NCI-H2081 treated with DMSO at 0.1 percent for 48 hours (cell line): ENCODE measurements around the gene WBP2.

ENCODE experiments used
- DNase-seq: peaks from one replicate; lab custom pipeline; 2025; lab: John Stamatoyannopoulos, UW

WBP2 gene

GRCh38 chr17:75827308-75828075 is 27.6 kb downstream of the WBP2 start:
- no peak for DNase-seq

- DNase-seq = no peak
Observed at GRCh38 chr17:75826561-75827307, 28.4 kb downstream of the WBP2 start.

GRCh38 chr17:75825748-75826370 is 29.3 kb downstream of the WBP2 start:
- no peak for DNase-seq

GRCh38 chr17:75825149-75825552 is 30.0 kb downstream of the WBP2 start:
- no peak for DNase-seq

GRCh38 chr17:75824666-75825065 is 30.5 kb downstream of the WBP2 start:
- DNase-seq = no peak

GRCh38 chr17:75824050-75824552 is 31.0 kb downstream of the WBP2 start:
- DNase-seq = no peak

- DNase-seq = no peak
Observed at GRCh38 chr17:75823257-75824041, 31.7 kb downstream of the WBP2 start.

GRCh38 chr17:75822800-75823166 is 32.4 kb downstream of the WBP2 start:
- DNase-seq = no peak

GRCh38 chr17:75822119-75822799 is 32.9 kb downstream of the WBP2 start:
- DNase-seq = peak; percentile 48

- DNase-seq = no peak
Observed at GRCh38 chr17:75821552-75821951, 33.6 kb downstream of the WBP2 start.

- DNase-seq = no peak
Observed at GRCh38 chr17:75820094-75821080, 34.7 kb downstream of the WBP2 start.

- no peak for DNase-seq
Observed at GRCh38 chr17:75819678-75820077, 35.5 kb downstream of the WBP2 start.

GRCh38 chr17:75819116-75819515 is 36.0 kb downstream of the WBP2 start:
- no peak for DNase-seq

- DNase-seq = no peak
Observed at GRCh38 chr17:75818326-75818885, 36.7 kb downstream of the WBP2 start.

- no peak for DNase-seq
Observed at GRCh38 chr17:75817571-75817970, 37.6 kb downstream of the WBP2 start.

GRCh38 chr17:75816693-75817092 is 38.4 kb downstream of the WBP2 start:
- DNase-seq = no peak

- no peak for DNase-seq
Observed at GRCh38 chr17:75815399-75815798, 39.7 kb downstream of the WBP2 start.

- DNase-seq = no peak
Observed at GRCh38 chr17:75814900-75815373, 40.2 kb downstream of the WBP2 start.

- no peak for DNase-seq
Observed at GRCh38 chr17:75814021-75814395, 41.1 kb downstream of the WBP2 start.
